ENCODE results near the gene TRIM54.

TRIM54 gene

DNA sequence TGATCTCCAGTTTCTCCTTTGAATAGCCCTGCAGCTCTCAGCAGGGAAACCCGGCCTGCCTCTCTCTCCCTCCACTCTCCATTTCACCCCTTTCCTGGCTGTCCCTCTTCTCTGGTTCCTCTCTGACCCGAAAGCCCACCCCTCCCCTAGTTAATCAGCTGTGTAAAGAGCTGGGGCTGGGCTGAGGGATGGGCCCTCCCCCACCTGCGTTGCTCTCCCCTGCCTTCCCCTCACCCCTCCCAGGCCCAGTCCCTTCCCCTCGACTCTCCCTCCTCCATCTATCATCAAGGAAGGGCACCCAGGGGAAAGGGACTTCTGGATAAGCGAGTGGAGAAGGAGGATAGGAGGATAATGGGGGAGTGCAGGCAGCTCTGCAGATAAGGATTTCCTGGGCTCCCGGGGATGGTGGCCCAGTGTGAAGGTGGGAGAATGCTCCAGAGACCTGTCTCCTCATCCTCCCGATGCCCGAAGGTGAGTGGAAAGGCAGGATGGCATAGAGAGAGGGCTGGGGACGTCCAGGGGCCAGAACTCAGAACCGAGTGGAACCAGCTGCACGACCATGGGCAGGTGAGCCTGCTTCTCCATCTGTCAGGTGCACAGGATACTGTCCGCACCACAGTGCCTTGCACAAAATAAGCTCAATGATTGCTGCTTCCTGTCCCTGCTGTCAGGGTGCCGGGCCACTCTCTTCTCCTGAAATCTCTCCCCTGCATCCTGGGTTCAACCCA lies 31.4 kb upstream of the TRIM54 start:
- TF ChIP-seq POLR2AphosphoS5 (IDR thresholded peaks at IDR 0.05; ENCODE audit: borderline replicate concordance, low read depth, low read length) (no peak), EZH2 (IDR thresholded peaks at IDR 0.05) (no peak), FOXP2 (optimal IDR thresholded peaks at IDR 0.05; ENCODE audit: control extremely low read depth, extremely low read length, insufficient read depth) (no peak)
- H3K27ac ChIP-seq, result no peak overlapping the region
- no peaks in the 10 kb centered on the region for H3K36me3 ChIP-seq (ENCODE audit: insufficient read depth, low read length)
- no peak overlapping the region for H3K9ac ChIP-seq (ENCODE audit: insufficient read length)
- no peaks in the 10 kb centered on the region for H3K9me3 ChIP-seq (ENCODE audit: low read depth, low read length)
- no peak for DNase-seq (ENCODE audit: low read depth, low spot score)
- H3K4me3 ChIP-seq, result no peak overlapping the region

DNA sequence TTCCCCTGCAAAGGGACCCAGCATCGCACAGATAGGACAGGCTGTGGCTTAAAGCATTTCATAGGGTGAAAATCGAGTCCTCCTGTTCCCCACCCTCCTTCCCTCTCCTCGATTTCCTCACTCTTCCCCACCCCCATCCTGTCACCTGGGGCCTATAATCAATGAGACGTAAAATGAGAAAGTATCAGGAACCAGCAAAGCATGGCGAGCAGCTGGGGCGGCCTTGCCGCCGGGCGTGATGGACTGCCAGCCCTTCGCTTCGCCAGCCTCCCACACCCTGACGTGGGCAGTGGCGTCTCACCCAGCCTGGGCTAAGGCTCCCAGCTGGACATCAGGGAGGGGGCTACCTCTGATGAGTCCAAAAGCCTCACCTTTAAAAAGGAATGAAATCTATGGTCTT lies 30.5 kb upstream of the TRIM54 start:
- H3K9me3 ChIP-seq (ENCODE audit: low read depth, low read length), result no peaks in the 10 kb centered on the region
- H3K36me3 ChIP-seq (ENCODE audit: insufficient read depth, low read length), result no peaks in the 10 kb centered on the region
- no peak overlapping the region for H3K9ac ChIP-seq (ENCODE audit: insufficient read length)
- no peak for DNase-seq (ENCODE audit: low read depth, low spot score)
- no peak overlapping the region for H3K4me3 ChIP-seq
- no peak for TF ChIP-seq FOXP2 (optimal IDR thresholded peaks at IDR 0.05; ENCODE audit: control extremely low read depth, extremely low read length, insufficient read depth)
- TF ChIP-seq EZH2 (IDR thresholded peaks at IDR 0.05), result no peak
- no peak for TF ChIP-seq POLR2AphosphoS5 (IDR thresholded peaks at IDR 0.05; ENCODE audit: borderline replicate concordance, low read depth, low read length)
- H3K27ac ChIP-seq, result no peak overlapping the region

DNA sequence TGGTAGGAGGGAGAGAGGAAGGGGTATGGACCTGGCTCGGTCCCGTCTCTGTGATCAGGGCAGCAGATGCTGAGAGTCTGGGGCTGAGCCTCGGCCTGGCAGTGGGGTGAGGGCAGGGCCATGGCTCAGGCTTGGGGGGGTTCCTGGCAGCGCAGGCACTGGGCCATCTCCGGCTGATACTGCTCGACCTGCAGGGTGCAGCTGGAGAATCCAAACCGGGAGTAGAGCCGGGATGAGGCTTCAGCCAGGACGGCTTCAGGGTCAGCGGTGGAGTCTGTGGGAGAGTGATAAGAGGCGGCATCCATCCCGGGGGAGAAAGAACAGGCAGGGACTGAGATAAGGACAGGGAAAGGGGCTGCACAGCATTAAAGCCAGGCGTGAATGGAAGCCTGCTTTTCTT lies 27.0 kb upstream of the TRIM54 start:
- Histone ChIP-seq H3K9ac (ENCODE audit: insufficient read length) (no peak overlapping the region), H3K4me3 (no peak overlapping the region), H3K36me3 (ENCODE audit: insufficient read depth, low read length) (no peaks in the 10 kb centered on the region; the same call in 1 of the 2 replicates), H3K9me3 (ENCODE audit: low read depth, low read length) (no peaks in the 10 kb centered on the region), H3K27ac (no peak overlapping the region)
- TF ChIP-seq POLR2AphosphoS5 (IDR thresholded peaks at IDR 0.05; ENCODE audit: borderline replicate concordance, low read depth, low read length), result no peak
- no peak for TF ChIP-seq FOXP2 (optimal IDR thresholded peaks at IDR 0.05; ENCODE audit: control extremely low read depth, extremely low read length, insufficient read depth)
- TF ChIP-seq EZH2 (IDR thresholded peaks at IDR 0.05), result no peak
- no peak for DNase-seq (ENCODE audit: low read depth, low spot score)

DNA sequence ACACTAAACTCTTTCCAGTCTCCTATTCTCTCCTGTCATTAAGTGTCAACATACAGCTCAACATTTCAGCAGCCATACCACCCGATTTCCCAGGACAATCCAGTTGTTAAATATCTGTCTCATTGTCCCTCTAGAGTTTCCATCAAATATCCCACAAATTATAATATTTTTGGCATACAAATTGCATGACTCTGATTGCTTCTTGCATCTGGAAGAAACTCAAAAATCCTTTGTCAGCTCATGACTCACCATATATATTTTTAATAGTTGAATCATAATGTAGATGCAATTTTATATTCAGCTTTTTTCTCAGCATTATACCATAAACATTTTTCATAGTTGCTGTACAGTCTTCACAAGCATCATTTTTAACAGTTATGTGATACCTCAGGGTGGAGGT lies 26.6 kb upstream of the TRIM54 start:
- Histone ChIP-seq H3K9me3 (ENCODE audit: low read depth, low read length) (no peaks in the 10 kb centered on the region), H3K36me3 (ENCODE audit: insufficient read depth, low read length) (no peaks in the 10 kb centered on the region; the same call in 1 of the 2 replicates), H3K27ac (no peak overlapping the region), H3K9ac (ENCODE audit: insufficient read length) (no peak overlapping the region), H3K4me3 (no peak overlapping the region)
- DNase-seq (ENCODE audit: low read depth, low spot score), result no peak
- no peak for TF ChIP-seq POLR2AphosphoS5 (IDR thresholded peaks at IDR 0.05; ENCODE audit: borderline replicate concordance, low read depth, low read length)
- TF ChIP-seq EZH2 (IDR thresholded peaks at IDR 0.05), result no peak
- TF ChIP-seq FOXP2 (optimal IDR thresholded peaks at IDR 0.05; ENCODE audit: control extremely low read depth, extremely low read length, insufficient read depth), result no peak

GRCh38 chr2:27256855-27257454 lies 25.3 kb upstream of the TRIM54 start:
- no peak for DNase-seq (ENCODE audit: low read depth, low spot score)
- TF ChIP-seq FOXP2 (optimal IDR thresholded peaks at IDR 0.05; ENCODE audit: control extremely low read depth, extremely low read length, insufficient read depth), result no peak
- no peak for TF ChIP-seq POLR2AphosphoS5 (IDR thresholded peaks at IDR 0.05; ENCODE audit: borderline replicate concordance, low read depth, low read length)
- no peak for TF ChIP-seq EZH2 (IDR thresholded peaks at IDR 0.05)
- no peak overlapping the region for H3K27ac ChIP-seq
- no peaks in the 10 kb centered on the region; the same call in 1 of the 2 replicates for H3K36me3 ChIP-seq (ENCODE audit: insufficient read depth, low read length)
- H3K4me3 ChIP-seq, result no peak overlapping the region
- H3K9ac ChIP-seq (ENCODE audit: insufficient read length), result no peak overlapping the region
- no peaks in the 10 kb centered on the region for H3K9me3 ChIP-seq (ENCODE audit: low read depth, low read length)

GRCh38 chr2:27258051-27258450 lies 24.2 kb upstream of the TRIM54 start:
- no peak overlapping the region for H3K27ac ChIP-seq
- H3K9me3 ChIP-seq (ENCODE audit: low read depth, low read length), result no peaks in the 10 kb centered on the region
- no peak overlapping the region for H3K9ac ChIP-seq (ENCODE audit: insufficient read length)
- no peak for DNase-seq (ENCODE audit: low read depth, low spot score)
- TF ChIP-seq EZH2 (IDR thresholded peaks at IDR 0.05) (no peak), FOXP2 (optimal IDR thresholded peaks at IDR 0.05; ENCODE audit: control extremely low read depth, extremely low read length, insufficient read depth) (no peak), POLR2AphosphoS5 (IDR thresholded peaks at IDR 0.05; ENCODE audit: borderline replicate concordance, low read depth, low read length) (no peak)
- no peaks in the 10 kb centered on the region; the same call in 1 of the 2 replicates for H3K36me3 ChIP-seq (ENCODE audit: insufficient read depth, low read length)
- H3K4me3 ChIP-seq, result no peak overlapping the region

DNA sequence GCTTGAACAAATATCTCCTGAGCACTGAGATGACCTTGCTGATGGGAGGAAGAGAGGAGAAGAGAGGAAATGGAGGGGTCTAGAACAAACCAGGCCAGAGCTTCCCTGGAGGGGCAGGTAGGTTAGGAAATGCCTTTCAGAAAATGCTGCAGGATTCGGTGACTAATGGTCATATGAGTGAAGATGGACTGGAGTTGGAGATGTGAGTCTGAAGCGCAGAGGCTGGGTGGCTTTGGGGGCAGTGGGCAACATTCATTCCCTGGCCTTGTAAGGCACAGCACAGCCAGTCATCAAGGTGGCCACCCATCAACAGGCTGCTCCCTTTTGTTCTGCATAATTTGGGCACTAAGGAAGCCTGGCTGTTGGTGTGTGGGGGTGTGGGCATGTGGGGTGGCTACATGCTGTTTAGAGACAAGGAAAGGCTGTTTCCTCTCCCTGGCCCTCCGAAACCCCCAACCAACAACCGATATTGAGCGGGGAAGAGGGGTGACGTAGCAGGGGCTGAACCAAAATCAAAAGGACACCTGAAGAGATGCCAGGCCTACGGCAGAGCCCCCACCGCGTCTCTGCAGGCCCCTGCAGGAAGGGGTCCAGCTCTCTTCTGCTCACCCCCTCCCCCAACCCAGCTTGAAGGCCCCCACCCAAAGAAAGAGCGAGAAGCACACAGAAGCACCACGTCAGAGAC lies 20.8 kb upstream of the TRIM54 start:
- Histone ChIP-seq H3K36me3 (ENCODE audit: insufficient read depth, low read length) (no peaks in the 10 kb centered on the region; the same call in 1 of the 2 replicates), H3K4me3 (peak overlapping the region; percentile 93), H3K9ac (ENCODE audit: insufficient read length) (peak overlapping the region; percentile 81), H3K27ac (no peak overlapping the region), H3K9me3 (ENCODE audit: low read depth, low read length) (no peaks in the 10 kb centered on the region)
- TF ChIP-seq FOXP2 (optimal IDR thresholded peaks at IDR 0.05; ENCODE audit: control extremely low read depth, extremely low read length, insufficient read depth), result no peak
- no peak for TF ChIP-seq EZH2 (IDR thresholded peaks at IDR 0.05)
- no peak for TF ChIP-seq POLR2AphosphoS5 (IDR thresholded peaks at IDR 0.05; ENCODE audit: borderline replicate concordance, low read depth, low read length)
- no peak for DNase-seq (ENCODE audit: low read depth, low spot score)

DNA sequence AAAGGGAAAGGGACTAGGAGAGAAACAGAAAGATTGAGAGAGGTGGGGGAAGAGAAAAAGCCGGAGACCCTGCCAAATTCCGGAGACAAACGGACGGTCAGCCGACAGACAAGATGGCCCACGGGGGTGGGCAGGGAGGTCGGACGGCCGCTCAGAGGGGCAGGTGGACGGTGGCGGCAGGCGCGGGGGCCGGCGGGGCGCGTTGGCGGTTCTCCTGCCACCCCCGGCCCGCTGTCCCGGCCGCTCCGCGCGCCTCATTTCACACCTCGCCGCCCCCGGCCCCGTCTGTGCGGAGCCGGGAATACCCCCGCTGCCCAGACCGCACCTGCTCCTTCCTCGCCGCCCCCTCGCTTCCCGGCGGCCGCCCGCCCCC lies 20.3 kb upstream of the TRIM54 start:
- DNase-seq (ENCODE audit: low read depth, low spot score), result no peak
- TF ChIP-seq EZH2 (IDR thresholded peaks at IDR 0.05) (no peak), FOXP2 (optimal IDR thresholded peaks at IDR 0.05; ENCODE audit: control extremely low read depth, extremely low read length, insufficient read depth) (no peak), POLR2AphosphoS5 (IDR thresholded peaks at IDR 0.05; ENCODE audit: borderline replicate concordance, low read depth, low read length) (no peak)
- Histone ChIP-seq H3K9ac (ENCODE audit: insufficient read length) (peak overlapping the region; percentile 81), H3K27ac (no peak overlapping the region), H3K36me3 (ENCODE audit: insufficient read depth, low read length) (no peaks in the 10 kb centered on the region; the same call in 1 of the 2 replicates), H3K4me3 (peak overlapping the region; percentile 93), H3K9me3 (ENCODE audit: low read depth, low read length) (no peaks in the 10 kb centered on the region)

Measured in SK-N-MC (cell line).